HG03097 (cell line): ENCODE data around the gene PLEKHG4B.

Experiments used
- ATAC-seq: cut with Tn5 transposase; IDR thresholded peaks from one replicate; pipeline ENCODE4 v1.9.1; 2021; ENCODE audit not compliant: unreplicated experiment, low FRiP score

Gene PLEKHG4B

DNA sequence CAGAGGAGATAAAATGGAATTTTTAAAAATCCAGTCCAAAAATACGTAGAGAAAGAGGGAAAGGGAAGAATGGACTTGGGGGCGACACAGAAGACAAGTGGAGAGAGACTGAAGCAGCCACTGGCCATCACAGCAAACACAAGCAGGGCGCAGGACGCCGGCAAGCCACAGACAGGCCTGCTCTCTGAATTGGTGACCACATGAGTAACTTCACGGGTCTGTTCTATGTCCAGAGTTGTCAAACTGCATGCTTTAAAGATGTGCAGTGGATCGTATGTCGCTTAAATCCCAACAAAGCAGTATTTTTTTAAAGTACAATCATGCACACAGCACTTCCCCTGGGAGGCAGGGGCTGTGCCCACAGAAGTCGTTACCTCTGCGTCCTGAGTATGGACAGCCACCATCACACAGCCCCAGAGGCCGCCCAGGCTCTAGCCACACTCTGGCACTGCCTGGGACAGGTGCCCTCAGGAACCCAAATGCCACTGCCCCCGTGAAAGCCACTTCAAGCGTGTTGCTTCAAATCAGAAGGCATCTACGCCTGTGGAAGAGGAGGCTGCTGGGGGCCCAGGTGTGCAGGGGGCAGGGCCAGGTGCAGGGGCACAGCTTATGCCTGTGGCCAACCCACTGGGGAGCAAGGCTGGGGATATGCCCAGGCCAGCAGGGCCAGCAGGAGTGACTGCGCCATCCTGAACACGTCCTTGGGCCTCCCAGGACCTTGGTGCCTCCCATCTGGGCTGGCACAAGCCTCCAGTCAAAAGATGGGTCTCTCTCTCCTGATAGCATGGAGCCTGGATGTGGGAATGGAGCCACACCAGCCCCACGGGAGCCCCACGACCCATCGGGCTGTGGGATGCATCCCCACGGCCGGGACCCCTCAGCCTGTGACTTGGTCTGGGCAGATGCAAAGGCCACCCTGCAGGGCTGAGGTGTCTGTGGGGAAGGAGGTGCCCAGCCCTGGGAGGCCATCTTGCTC lies 93.4 kb downstream of the PLEKHG4B start:
- ATAC-seq, result no peak

DNA sequence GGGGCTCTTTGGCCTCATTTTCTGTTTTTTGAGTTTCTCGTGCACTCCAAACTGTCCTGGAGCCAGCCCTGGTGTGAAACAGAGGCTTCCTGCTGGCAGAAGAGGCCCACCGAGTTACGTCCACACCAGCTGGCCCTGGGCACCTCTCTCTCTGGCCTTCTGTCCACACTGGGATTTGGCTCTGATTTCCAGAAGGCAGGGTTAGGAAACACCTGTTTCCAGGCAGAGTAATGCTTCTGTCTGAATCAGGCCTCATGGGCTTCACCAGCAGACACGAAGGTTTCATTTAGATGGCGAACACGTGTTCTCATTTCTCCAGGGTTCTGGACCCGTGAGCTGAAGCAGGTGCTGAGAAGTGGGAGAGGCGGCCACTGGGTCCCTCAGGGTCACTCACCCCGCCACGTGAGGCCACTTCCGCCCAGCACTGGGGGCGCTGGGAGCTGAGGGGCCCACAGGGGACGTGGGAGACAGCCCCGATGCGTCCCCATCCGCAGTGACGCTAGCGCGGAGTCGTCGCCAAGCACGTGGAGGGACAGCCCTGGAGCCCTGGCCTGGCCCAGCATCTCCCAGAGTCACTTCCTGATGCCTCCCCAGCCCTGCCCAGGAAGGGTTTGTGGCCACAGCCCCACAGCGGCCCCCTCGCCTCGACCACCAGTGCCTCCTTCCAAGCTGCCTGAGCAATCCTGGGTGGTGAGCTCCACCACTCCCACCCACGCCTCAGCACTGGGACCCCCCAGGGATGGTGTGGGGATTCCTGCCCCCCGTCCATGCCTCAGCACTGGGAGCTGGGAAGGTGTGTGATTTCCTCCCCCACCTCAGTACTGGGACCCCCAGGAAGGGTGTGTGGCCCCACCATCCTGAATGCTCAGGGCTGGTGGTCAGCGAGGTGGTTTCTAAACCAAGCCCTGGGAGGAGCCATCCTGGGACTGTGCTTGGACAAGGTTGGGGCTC lies 94.4 kb downstream of the PLEKHG4B start:
- ATAC-seq, result no peak

DNA sequence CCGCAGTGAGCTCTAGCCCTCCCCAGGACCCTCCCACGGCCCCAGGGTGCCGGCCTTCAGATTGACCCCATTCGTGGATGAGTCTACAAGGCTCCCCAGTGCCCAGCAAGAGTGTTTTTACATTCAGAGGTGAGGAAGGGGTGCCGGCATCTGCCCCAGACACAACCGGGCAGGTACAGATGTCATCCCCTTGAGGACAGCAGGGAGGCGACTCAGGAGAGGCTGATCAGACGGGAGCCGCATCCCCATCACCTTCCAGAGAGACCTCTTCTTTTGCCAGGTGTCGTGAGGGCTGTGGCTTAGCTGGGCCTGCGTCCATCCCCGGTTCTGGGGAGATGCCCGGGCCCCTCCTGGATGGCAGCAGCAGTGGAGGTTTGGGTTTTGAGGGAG lies 95.1 kb downstream of the PLEKHG4B start:
- ATAC-seq, result no peak

DNA sequence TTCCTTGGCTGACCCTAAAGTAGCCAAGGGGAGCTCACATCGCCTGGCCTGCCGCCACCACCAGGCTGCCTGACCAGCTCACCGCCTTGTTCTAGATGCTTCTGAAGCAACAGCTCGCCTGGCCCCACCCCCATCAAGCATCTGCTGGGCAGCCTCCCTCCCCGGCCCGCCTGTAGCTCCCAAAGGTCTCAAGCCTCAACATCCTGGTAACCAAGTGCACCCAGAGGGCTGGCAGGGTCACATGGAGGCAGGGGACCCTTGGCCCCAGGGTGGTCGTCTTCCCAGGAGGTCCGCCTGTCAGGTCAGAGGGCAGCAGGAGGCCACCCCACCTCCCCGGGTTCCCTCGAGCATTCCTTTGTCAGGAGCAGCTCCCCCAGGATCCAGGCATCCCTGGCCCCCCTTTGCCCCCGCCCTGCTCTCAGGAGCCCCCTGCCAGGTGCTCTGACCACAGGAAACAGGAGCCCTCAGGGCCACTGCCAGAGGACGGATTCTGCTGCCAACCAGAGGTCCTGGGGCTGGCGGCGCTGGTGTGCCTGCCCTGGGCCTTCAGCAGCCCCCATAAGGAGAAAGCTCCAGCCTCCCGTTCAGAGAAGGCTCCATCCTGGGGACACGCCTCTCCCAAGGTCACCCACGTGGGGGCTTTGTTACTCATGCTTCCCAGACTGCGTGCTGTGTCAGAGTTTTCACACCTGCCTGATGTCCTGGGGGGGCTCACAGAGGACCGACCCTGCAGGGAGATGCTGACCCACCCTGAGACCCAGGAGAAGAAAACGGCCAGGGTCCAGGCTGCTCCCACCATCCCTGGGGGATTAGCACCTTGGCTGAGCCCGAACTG lies 95.9 kb downstream of the PLEKHG4B start:
- ATAC-seq, result no peak

DNA sequence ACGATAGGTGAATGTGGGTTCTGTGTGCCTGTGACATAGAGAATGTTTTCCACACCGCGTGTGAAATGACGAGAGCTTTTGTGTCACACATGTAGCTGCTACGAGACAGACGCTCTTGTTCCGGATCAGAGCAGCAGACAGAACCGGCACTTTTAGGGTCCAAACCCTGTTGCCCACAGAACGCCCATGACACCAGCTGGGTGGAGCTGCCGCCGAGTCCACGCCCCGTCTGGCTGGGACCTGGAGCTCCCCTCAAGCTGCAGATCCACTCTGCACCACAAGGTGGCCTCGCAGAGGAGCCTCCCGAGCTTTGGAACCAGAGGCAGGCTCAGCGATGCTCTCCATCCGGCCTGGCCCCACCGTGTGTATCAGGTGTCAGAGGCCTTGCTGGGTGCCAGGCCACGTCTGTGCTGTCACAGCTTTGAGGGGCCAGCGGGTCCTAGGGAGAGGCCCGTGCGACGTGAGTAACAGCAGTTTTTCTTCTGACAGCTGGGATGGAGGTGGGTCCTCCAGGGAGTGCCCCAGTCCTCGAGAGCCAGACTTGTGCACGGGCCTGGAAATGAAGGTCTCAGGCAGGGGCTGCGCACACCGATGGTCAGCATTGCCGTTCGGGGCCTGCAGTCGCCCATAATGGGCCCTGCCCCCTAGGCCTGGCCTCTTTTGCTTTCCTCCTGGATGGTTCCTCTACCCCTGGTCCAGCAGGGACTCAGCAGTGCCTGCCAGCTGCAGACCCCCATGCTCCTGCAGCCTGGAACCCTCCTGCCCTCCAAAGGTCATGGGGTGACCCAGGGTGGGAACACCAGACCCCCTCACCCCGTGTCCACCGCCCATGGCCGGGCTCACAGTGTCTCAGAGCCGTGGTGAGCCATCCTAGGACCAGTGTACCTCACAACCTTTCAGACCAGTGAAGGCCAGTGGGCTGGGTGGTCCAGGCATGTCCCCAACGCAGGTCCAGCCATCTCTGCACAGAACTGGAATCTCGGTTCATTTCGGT lies 96.8 kb downstream of the PLEKHG4B start:
- peak; percentile 76 for ATAC-seq

DNA sequence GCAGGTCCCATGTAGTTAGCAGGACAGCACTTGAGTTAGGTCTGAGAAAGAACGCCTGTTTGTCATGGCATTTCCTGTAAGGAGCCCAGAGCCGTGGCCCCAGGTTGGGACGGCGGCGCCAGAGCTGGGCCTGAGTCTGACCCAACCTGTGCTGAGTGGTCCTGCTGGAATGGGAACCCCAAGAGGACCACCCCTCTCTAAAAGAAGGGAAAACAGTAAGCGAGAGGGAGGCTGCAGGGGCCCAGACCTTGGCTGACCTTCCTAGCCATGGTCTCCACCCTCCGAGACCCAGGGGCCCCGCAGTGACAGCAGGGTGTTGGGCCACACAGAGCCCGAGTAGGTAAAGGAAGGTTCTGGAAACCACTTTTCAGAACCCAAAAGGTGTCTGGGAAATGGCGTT lies 97.5 kb downstream of the PLEKHG4B start:
- no peak for ATAC-seq

DNA sequence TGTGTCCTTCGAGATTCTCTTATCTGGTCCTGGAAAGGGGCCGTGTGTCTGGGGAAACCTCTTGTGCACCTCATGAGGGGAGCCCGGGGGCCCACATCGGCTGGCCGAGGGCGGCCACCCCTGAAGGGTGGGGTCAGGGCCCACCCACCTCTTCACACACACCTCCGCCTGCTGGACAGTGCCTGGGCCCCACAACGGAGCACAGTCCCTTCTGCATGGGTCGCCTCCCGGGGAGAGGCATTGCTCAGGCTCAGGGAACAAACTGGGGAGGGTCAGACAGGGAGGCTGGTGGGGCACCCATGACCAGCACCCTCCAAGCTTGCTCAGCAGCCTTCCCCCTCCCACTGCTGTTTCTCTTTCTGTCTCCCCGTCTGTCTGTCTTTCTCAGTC lies 98.0 kb downstream of the PLEKHG4B start:
- ATAC-seq, result no peak

DNA sequence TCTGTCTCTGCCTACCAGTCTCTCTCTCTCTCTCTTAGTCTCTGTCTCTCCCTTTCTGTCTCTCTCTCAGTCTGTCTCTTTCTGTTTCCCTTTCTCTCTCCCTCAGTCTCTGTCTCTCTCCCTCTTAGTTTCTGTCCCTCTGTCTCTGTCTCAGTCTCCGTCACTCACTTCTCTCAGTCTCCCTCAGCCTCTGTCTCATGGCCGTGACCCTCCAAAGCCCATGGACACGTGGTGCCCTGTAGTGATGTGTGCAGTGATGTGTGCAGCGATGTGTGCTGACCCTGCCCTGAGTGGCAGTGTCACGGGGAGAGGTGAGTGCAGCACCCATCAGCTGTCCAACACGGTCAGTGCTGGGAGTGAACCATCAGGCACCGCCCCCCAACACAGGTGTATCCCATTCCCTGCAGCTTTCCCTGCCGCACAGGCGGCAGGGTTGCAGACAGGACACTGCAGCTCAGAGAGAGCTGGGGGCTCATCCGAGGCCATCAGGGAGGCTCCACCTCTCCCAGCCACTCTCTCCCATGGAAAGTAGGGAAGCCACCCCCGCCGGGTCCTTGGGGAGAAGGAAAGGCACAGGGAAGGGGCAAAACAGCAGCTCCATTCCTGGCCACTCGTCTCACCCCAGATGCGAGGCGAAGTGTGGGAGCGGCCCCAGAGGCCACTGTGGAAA lies 98.5 kb downstream of the PLEKHG4B start:
- no peak for ATAC-seq

DNA sequence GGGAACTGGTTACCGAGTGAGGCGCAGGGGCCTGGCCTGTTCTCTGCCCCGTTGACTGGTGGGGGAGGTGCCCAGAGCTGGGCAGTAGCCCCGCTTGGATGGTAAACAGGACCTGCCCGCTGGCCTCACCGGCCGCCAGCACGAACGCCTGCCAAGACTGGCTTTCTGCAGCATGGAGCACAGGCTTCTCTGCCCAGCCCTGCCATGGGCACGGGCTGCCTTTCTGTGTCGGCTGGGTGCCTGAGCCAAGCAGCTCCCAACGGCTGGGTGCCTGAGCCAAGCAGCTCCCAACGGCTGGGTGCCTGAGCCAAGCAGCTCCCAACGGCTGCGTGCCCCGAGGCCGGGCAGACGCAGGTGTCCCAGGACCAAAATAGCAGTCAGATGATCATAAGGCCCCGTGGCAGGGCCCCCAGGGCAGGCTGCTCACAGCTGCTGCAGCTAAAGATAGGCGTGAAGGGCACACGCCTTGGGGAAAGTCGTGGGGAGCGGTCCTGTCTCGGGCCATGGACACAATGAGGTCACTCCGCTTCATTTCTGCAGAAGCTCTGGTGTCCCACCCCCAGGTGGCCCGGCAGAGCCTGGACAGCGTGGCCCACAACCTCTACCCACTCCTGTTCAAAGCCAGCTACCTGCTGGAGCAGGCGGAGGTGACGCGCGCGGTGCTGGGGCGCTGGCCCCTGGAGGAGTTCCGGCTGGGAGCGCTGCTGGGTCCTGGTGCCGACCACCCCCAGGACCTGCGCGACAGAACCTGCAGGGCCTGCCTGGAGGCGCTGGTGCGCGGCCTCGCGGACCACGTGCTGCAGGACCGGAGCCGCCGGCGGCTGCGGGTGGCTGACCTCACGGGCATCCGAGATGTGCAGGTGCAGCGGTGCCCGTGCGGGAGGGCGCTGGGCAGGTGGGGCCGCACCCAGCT lies 99.3 kb downstream of the PLEKHG4B start, which contains the start of gene LRRC14B:
LRRC14B (plus strand) TSS at position 460 of the 913 bp plus-strand sequence; CDS start at position 504, 44 bp downstream.
- no peak for ATAC-seq

DNA sequence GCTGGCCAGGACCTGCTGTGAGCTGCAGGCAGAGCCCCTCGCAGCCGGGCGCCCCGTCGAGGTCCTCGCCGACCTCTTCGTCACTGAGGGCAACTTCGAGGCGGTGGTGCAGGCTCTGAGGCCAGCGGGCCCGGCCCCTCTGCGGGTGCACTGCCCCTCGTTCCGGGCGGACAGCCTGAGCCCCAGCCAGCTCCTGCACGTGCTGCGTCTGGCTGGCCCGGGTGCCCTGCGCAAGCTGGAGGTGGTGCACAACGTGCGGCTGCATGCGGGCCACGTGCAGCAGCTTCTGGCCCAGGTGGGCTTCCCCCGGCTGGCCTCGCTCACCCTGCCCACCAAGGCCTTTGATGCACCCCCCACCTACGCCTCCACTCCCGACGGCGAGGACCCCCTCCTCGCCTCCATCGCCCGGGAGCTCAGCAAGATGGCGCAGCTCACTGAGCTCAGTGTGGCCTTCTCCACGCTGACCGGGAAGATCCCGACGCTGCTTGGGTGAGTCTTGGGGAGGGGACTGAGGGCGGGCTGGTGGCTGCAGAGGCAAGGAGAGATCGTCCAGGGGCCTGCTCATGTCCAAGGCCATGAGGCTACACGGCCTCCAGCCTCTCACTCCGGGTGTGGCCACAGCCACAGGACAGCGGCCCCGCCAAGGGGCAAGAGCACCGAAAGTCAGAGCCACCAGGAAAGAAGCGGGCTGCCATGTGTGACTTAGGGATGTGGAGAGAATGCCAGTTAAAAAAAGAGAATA lies 100.2 kb downstream of the PLEKHG4B start:
- no peak for ATAC-seq

DNA sequence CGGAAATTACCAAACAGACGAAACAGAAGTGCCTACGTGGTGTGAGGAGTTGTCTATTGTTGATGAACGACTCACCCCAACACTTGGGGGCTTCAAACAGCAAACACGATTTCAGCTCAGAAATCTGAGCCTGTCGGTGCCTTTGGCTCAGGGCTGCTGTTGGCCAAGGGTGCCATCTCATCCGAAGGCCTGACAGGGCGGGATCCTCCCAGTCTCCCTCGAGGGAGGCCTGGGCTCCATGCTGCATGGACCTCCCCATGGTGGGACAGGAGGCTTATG lies 100.7 kb downstream of the PLEKHG4B start:
- ATAC-seq, result no peak

DNA sequence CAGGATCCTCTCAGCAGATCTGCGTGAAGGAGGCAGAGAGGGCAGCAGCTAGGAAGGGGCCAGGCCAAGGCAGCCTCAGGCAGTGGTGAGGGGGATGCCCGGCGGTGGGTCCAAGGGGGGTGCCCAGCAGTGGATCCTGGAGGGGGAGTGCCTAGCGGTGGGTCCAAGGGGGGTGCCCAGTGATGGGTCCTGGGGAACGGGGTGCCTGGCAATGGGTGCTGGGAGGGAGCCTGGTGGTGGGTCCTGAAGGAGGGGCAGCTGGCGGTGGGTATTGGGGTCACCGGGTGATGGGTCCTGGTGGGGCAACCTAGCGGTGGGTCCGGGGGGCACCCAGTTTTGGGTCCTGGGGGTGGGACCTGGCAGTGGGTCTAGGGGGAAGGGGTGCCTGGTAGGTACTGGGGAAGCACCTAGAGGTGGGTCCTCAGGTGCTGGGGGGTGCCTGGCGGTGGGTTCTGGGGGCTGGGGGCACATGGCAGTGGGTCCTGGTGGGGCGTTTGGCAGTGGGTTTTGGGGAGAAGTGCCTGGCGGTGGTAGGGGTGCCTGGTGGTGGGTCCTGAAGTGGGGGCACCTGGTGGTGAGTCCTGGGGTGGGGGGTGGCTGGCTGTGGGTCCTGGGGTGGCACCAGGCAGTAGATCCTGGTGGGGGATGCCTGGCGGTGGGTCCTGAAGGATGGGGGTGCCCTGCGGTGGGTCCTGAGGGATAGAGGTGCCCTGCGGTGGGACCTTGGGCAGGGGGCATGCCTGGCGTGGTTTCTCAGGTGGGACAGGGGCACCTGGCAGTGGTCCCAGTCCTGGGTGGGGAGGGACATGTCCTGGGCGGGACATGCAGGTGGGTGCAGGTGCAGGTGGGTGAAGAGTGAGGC lies 101.2 kb downstream of the PLEKHG4B start:
- ATAC-seq, result no peak

DNA sequence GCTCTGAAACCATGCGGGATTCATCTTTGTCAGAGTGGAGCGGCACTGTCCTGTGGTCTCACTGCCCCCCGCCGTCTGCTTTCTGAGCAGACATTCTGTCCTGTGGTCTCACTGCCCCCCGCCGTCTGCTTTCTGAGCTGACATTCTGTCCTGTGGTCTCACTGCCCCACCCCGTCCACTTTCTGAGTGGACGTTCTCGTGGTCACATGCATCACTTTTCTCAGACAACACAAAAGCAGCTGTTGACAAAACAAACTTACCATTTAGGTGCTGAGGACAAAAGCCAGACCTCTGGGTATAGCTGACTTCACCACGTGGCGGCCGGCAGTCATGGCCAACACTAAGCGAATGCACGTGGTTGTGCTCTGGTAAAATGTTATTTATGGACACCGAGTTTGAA lies 102.1 kb downstream of the PLEKHG4B start:
- no peak for ATAC-seq

DNA sequence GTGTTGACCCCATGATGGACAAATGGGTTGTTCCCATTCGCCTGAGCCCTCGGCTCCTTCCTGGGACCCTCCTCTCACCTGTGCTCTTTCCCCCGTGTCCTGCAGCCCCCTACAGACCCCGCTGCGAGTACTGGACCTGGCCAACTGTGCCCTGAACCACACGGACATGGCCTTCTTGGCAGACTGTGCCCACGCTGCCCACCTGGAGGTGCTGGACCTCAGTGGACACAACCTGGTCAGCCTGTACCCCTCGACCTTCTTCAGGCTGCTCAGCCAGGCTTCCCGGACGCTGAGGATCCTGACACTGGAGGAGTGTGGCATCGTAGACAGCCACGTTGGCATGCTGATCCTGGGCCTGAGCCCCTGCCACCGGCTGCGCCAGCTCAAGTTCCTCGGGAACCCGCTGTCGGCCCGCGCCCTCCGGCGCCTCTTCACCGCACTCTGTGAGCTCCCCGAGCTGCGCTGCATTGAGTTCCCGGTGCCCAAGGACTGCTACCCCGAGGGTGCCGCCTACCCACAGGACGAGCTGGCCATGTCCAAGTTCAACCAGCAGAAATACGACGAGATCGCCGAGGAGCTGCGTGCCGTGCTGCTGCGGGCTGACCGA lies 102.7 kb downstream of the PLEKHG4B start:
- ATAC-seq, result no peak

DNA sequence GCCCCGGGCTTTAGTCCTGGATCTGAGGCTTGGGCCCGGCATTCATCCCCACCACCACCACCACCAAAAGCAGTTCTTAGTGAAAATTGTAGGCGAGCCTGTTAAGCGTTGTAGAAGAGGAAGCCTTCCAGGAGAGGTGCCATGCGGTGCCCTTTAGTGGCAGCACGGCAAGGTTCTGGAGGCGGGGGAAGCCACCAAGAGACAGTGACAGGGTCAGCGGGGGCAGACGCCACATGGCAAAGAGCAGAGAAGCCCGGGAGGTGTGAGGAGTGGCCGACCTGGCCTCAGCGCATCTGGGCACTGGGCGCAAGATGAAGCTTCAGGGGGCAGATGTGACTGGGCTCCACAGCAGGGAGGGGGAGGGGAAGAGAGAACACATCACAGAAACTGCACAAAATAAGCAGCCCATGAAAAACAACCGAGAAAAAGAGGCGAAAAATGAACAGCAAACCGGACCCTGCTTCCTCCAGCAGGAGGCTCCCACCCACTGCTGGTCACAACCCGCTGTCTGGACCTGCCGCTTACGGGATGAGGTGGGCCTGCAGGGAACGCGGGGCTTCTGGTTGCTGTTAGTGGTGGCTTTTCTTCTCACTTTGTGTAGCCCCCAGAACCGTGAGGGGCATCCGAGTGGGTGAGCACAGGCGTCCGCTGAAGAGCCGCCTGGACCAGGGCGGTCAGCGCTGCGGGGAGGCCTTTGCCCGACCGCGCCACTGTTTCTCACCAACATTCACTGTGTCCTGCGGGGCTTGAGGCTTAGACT lies 103.6 kb downstream of the PLEKHG4B start:
- no peak for ATAC-seq
